Lung (tissue), 12 donors: Measurements from ENCODE around the gene TDRD1. TPM values are rescaled to one million over a fixed set of nuclear protein-coding genes. Genes with fewer than 3 reads are reported as not detected.

Experiments used
- ATAC-seq: fragments of 200-7000 bp; cut with Tn5 transposase; one replicate; pipeline ENCODE4 v1.9.1; 2020; ENCODE audit warnings: moderate number of reproducible peaks; ENCODE audit not compliant: insufficient read depth, low FRiP score
- DNase-seq, 3 donors: peaks; one replicate each; pipeline ENCODE4 v3.0.0-alpha.2; 2013 to 2017
- H3K27ac ChIP-seq, 2 donors: one replicate each; pipeline ENCODE4 v1.5.1; 2013; ENCODE audit warnings: mild to moderate bottlenecking in 2 of 2, moderate library complexity in 2 of 2, control low read depth in 1 of 2, inconsistent platforms in 1 of 2, low read depth in 1 of 2, low read length in 1 of 2
- H3K27me3 ChIP-seq, 3 donors: one replicate each; pipeline ENCODE4 v1.5.1; 2013; ENCODE audit warnings: low read length in 2 of 3; ENCODE audit not compliant: control insufficient read depth in 3 of 3, insufficient read depth in 3 of 3
- H3K36me3 ChIP-seq, 4 donors: one replicate each; pipeline ENCODE4 v1.5.1; 2013; ENCODE audit warnings: low read length in 4 of 4, mild to moderate bottlenecking in 1 of 4, moderate library complexity in 1 of 4; ENCODE audit not compliant: control insufficient read depth in 4 of 4, insufficient read depth in 4 of 4
- H3K4me1 ChIP-seq, 5 donors: one replicate each; pipeline ENCODE4 v1.5.1; 2013; ENCODE audit warnings: low read length in 5 of 5, mild to moderate bottlenecking in 2 of 5, moderate library complexity in 1 of 5; ENCODE audit not compliant: control insufficient read depth in 5 of 5, insufficient read depth in 5 of 5
- H3K4me3 ChIP-seq: one replicate; pipeline ENCODE4 v1.5.1; 2013; ENCODE audit warnings: mild to moderate bottlenecking, control low read depth, moderate library complexity
- H3K9ac ChIP-seq, 2 donors: one replicate each; pipeline ENCODE4 v1.5.1; 2013; ENCODE audit warnings: low read length in 2 of 2, control low read depth in 1 of 2; ENCODE audit not compliant: insufficient read depth in 1 of 2
- H3K9me3 ChIP-seq, 4 donors: one replicate each; pipeline ENCODE4 v1.5.1; 2013; ENCODE audit warnings: low read length in 3 of 4, mild to moderate bottlenecking in 1 of 4, moderate library complexity in 1 of 4; ENCODE audit not compliant: control insufficient read depth in 4 of 4, insufficient read depth in 3 of 4
- CTCF ChIP-seq: IDR thresholded peaks from 2 replicates; pipeline ENCODE4 v1.5.1; 2012; ENCODE audit warnings: mild to moderate bottlenecking; ENCODE audit errors: control extremely low read depth, extremely low read depth
- WGBS, 2 donors: extraction: QIAGEN DNeasy Blood & Tissue Kit; methylation state at CpG; one replicate each; pipeline ENCODE4 v1.1.7; 2013; 5-methylcytosine and 5-hydroxymethylcytosine counted together
- polyA plus RNA-seq, 2 donors: library from polyadenylated mRNA; stranded (reverse); fragments of 200-250 nt; gene quantifications; one replicate each; pipeline ENCODE4 v1.2.1, GENCODE V29; 2013
- total RNA-seq, 2 donors: library from RNA; depleted of rRNA in 1 of 2; stranded (reverse); fragments of >200 nt in 1 of 2; gene quantifications; one replicate each; pipeline ENCODE4 v1.2.1, GENCODE V29; 2014 to 2021
- donor health status: control.
- donor health status: control.
- donor health status: Bipolar disorder and iron deficiency.
- donor health status: healthy.
- donor health status: DM: yes; HTN: yes; CAD: no.

Gene TDRD1
- total and polyA plus RNA-seq, 4 donors: 0.05 to 0.37 (median 0.25) TPM; not detected in 1

GRCh38 chr10:114256008-114256765 lies 77.0 kb downstream of the TDRD1 start:
- DNase-seq: no peak
- peaks cover 0 to 3% (median 0%) of the 10 kb centered on the region in 4 donors for H3K9me3 ChIP-seq
- TF ChIP-seq CTCF: no peak
- WGBS, 2 donors: 84 to 91% methylated on average over 12 of the region's 12 CpGs
- H3K9ac ChIP-seq: no peak overlapping the region
- no peak overlapping the region for H3K27ac ChIP-seq
- peaks cover 3 to 17% (median 13%) of the 10 kb centered on the region in 5 donors for H3K4me1 ChIP-seq
- no peak overlapping the region for H3K4me3 ChIP-seq
- ATAC-seq: no peak
- no peaks in the 10 kb centered on the region for H3K27me3 ChIP-seq
- no peaks in the 10 kb centered on the region for H3K36me3 ChIP-seq

GRCh38 chr10:114256822-114257221 lies 77.7 kb downstream of the TDRD1 start:
- ATAC-seq (no peak), DNase-seq (no peak)
- WGBS, 2 donors: 71 to 89% methylated on average over 3 of the region's 3 CpGs
- H3K4me1 ChIP-seq: peaks cover 5 to 17% (median 13%) of the 10 kb centered on the region in 5 donors
- peaks cover 0 to 3% (median 0%) of the 10 kb centered on the region in 4 donors for H3K9me3 ChIP-seq
- H3K36me3 ChIP-seq: no peaks in the 10 kb centered on the region
- TF ChIP-seq CTCF: no peak
- H3K4me3 ChIP-seq: no peak overlapping the region
- no peak overlapping the region for H3K9ac ChIP-seq
- H3K27me3 ChIP-seq: no peaks in the 10 kb centered on the region
- no peak overlapping the region for H3K27ac ChIP-seq

- WGBS, 2 donors: 54 to 71% methylated on average over 3 of the region's 3 CpGs
- no peak for ATAC-seq
- Histone ChIP-seq H3K4me3 (no peak overlapping the region), H3K27me3 (no peaks in the 10 kb centered on the region), H3K4me1 (peaks cover 5 to 19% (median 14%) of the 10 kb centered on the region in 5 donors), H3K27ac (no peak overlapping the region), H3K36me3 (no peaks in the 10 kb centered on the region), H3K9ac (no peak overlapping the region), H3K9me3 (peaks cover 0 to 3% (median 0%) of the 10 kb centered on the region in 4 donors)
- TF ChIP-seq CTCF: no peak
- peak in 1 of 3 donors; percentile 35 for DNase-seq
Observed at GRCh38 chr10:114257498-114257897, 78.3 kb downstream of the TDRD1 start.
